H9 (cell line): Measurements from ENCODE around the gene CFAP65. TPM values are rescaled to one million over a fixed set of nuclear protein-coding genes. Genes with fewer than 3 reads are reported as not detected.

Experiments
- DNase-seq: peaks from one replicate; pipeline ENCODE4 v3.0.0-alpha.2; 2017
- H2AFZ ChIP-seq: one replicate; pipeline ENCODE4 v1.6.1; 2013; ENCODE audit warnings: mild to moderate bottlenecking, low read length, control low read depth, moderate library complexity
- H2AK5ac ChIP-seq: 2 replicates; pipeline ENCODE4 v1.6.1; 2013; ENCODE audit warnings: low read length, control low read depth, mixed read lengths; ENCODE audit not compliant: insufficient read length
- H2BK120ac ChIP-seq: one replicate; pipeline ENCODE4 v1.6.1; 2013; ENCODE audit warnings: low read depth, mild to moderate bottlenecking, low read length, control low read depth, inconsistent platforms; ENCODE audit not compliant: poor library complexity, severe bottlenecking
- H2BK12ac ChIP-seq: 2 replicates; pipeline ENCODE4 v1.6.1; 2013; ENCODE audit warnings: low read length, control low read depth, mixed read lengths, low read depth; ENCODE audit not compliant: insufficient read length
- H2BK15ac ChIP-seq: 2 replicates; pipeline ENCODE4 v1.6.1; 2013; ENCODE audit warnings: low read depth, low read length, control low read depth
- H2BK20ac ChIP-seq: one replicate; pipeline ENCODE4 v1.6.1; 2013; ENCODE audit warnings: low read depth, mild to moderate bottlenecking, low read length, control low read depth, inconsistent platforms; ENCODE audit not compliant: poor library complexity, severe bottlenecking
- H2BK5ac ChIP-seq: 2 replicates; pipeline ENCODE4 v1.6.1; 2013; ENCODE audit warnings: low read length, control low read depth, mixed read lengths; ENCODE audit not compliant: insufficient read length
- H3K14ac ChIP-seq: 2 replicates; pipeline ENCODE4 v1.6.1; 2013; ENCODE audit warnings: low read length, control low read depth; ENCODE audit not compliant: insufficient read depth
- H3K18ac ChIP-seq: 2 replicates; pipeline ENCODE4 v1.6.1; 2013; ENCODE audit warnings: low read depth, mild to moderate bottlenecking, mixed read lengths, low read length, control low read depth; ENCODE audit not compliant: insufficient read length
- H3K23ac ChIP-seq: 2 replicates; pipeline ENCODE4 v1.6.1; 2013; ENCODE audit warnings: low read length, control low read depth, mixed read lengths, low read depth; ENCODE audit not compliant: insufficient read length
- H3K23me2 ChIP-seq: 2 replicates; pipeline ENCODE4 v1.6.1; 2013; ENCODE audit warnings: low read depth, mild to moderate bottlenecking, mixed read lengths, low read length, control low read depth; ENCODE audit not compliant: insufficient read length, poor library complexity, severe bottlenecking
- H3K27ac ChIP-seq: 2 replicates; pipeline ENCODE4 v1.5.1; 2013; ENCODE audit warnings: low read length, control low read depth, mixed read lengths, low read depth; ENCODE audit not compliant: insufficient read length
- H3K27me3 ChIP-seq: 2 replicates; pipeline ENCODE4 v1.6.1; 2013; ENCODE audit warnings: low read length, control low read depth, inconsistent platforms; ENCODE audit not compliant: insufficient read depth
- H3K4ac ChIP-seq: 2 replicates; pipeline ENCODE4 v1.6.1; 2013; ENCODE audit warnings: low read depth, mild to moderate bottlenecking, control low read depth, inconsistent platforms, low read length, moderate library complexity
- H3K4me1 ChIP-seq: 2 replicates; pipeline ENCODE4 v1.6.1; 2013; ENCODE audit warnings: low read length, control low read depth, inconsistent platforms; ENCODE audit not compliant: insufficient read depth
- H3K4me2 ChIP-seq: 2 replicates; pipeline ENCODE4 v1.6.1; 2013; ENCODE audit warnings: low read length, control low read depth, mixed read lengths; ENCODE audit not compliant: insufficient read length, insufficient read depth
- H3K56ac ChIP-seq: 2 replicates; pipeline ENCODE4 v1.6.1; 2013; ENCODE audit warnings: low read depth, mild to moderate bottlenecking, mixed read lengths, low read length, control low read depth; ENCODE audit not compliant: insufficient read length
- H3K79me1 ChIP-seq: 2 replicates; pipeline ENCODE4 v1.6.1; 2013; ENCODE audit warnings: low read depth, mild to moderate bottlenecking, moderate library complexity, low read length, control low read depth, inconsistent platforms; ENCODE audit not compliant: insufficient read depth, poor library complexity, severe bottlenecking
- H3K79me2 ChIP-seq: 2 replicates; pipeline ENCODE4 v1.6.1; 2013; ENCODE audit warnings: low read length, control low read depth, inconsistent platforms; ENCODE audit not compliant: insufficient read depth
- H3K9ac ChIP-seq: 2 replicates; pipeline ENCODE4 v1.6.1; 2013; ENCODE audit warnings: low read length, control low read depth, mixed read lengths; ENCODE audit not compliant: insufficient read length; ENCODE audit errors: extremely low read depth
- H3K9me3 ChIP-seq: one replicate; pipeline ENCODE4 v1.6.1; 2013; ENCODE audit warnings: low read depth, low read length, inconsistent platforms; ENCODE audit not compliant: control insufficient read depth
- H3T11ph ChIP-seq: one replicate; pipeline ENCODE4 v1.6.1; 2013; ENCODE audit warnings: mild to moderate bottlenecking, low read length, control low read depth, inconsistent platforms
- H4K20me1 ChIP-seq: one replicate; pipeline ENCODE4 v1.6.1; 2013; ENCODE audit not compliant: control insufficient read depth, insufficient read length, insufficient read depth
- H4K5ac ChIP-seq: 2 replicates; pipeline ENCODE4 v1.6.1; 2013; ENCODE audit warnings: low read depth, mild to moderate bottlenecking, mixed read lengths, low read length, control low read depth; ENCODE audit not compliant: insufficient read length
- H4K8ac ChIP-seq: replicated peaks from 2 replicates; pipeline ENCODE4 v1.6.1; 2013; ENCODE audit warnings: low read length, control low read depth, mixed read lengths, low read depth; ENCODE audit not compliant: insufficient read length
- H4K91ac ChIP-seq: 2 replicates; pipeline ENCODE4 v1.6.1; 2013; ENCODE audit warnings: low read depth, mild to moderate bottlenecking, moderate library complexity, mixed read lengths, low read length, control low read depth; ENCODE audit not compliant: insufficient read length
- H3K27ac Mint-ChIP-seq, 3 experiments: 2 replicates in 2 of 3; 3 replicates in 1 of 3; pipeline ENCODE4 v1.8.0; 2020 to 2021; ENCODE audit warnings: mixed read lengths in 3 of 3, mild to moderate bottlenecking in 1 of 3, moderate library complexity in 1 of 3
- H3K27me3 Mint-ChIP-seq: 2 replicates; pipeline ENCODE4 v1.8.0; 2021; ENCODE audit warnings: low read depth, mild to moderate bottlenecking, moderate library complexity, mixed read lengths
- H3K36me3 Mint-ChIP-seq, 3 experiments: 2 replicates in 2 of 3; 3 replicates in 1 of 3; pipeline ENCODE4 v1.8.0; 2020 to 2021; ENCODE audit warnings: low read depth in 3 of 3, mixed read lengths in 3 of 3; ENCODE audit not compliant: insufficient read depth in 1 of 3
- H3K4me1 Mint-ChIP-seq, 2 experiments: 2 replicates each; pipeline ENCODE4 v1.8.0; 2020; ENCODE audit warnings: mixed read lengths in 2 of 2
- H3K4me3 Mint-ChIP-seq, 2 experiments: 2 replicates in 1 of 2; 3 replicates in 1 of 2; pipeline ENCODE4 v1.8.0; 2020 to 2021; ENCODE audit warnings: mild to moderate bottlenecking in 2 of 2, mixed read lengths in 2 of 2, moderate library complexity in 1 of 2
- H3K9me3 Mint-ChIP-seq, 2 experiments: 2 replicates in 1 of 2; 3 replicates in 1 of 2; pipeline ENCODE4 v1.8.0; 2020; ENCODE audit warnings: mild to moderate bottlenecking in 2 of 2, mixed read lengths in 2 of 2, moderate library complexity in 1 of 2
- CTCF ChIP-seq: fragments of 200-600 bp; sonication (generic); conservative IDR thresholded peaks from 3 replicates; pipeline ENCODE4 v1.8.0; 2021; ENCODE audit warnings: antibody characterized with exemption, mild to moderate bottlenecking
- WGBS: extraction: QIAGEN DNeasy Blood & Tissue Kit; methylation state at CpG from one replicate; pipeline ENCODE4 v1.1.7; 2013; ENCODE audit warnings: missing lambda C conversion rate, low lambda C conversion rate, mixed read lengths; ENCODE audit not compliant: insufficient read length; ENCODE audit errors: extremely low coverage; 5-methylcytosine and 5-hydroxymethylcytosine counted together
- total RNA-seq: library from RNA; stranded (reverse); gene quantifications from 2 replicates; pipeline ENCODE4 v1.2.1, GENCODE V29; 2021

The CFAP65 gene
- total RNA-seq, 1 experiment from 2014 or later = 0.20 TPM

GRCh38 chr2:219017201-219017931, 23.9 kb downstream of the CFAP65 start:
- H3K27ac ChIP-seq = no peak overlapping the region
- H3K27ac Mint-ChIP-seq = no peak overlapping the region
- H3K36me3 Mint-ChIP-seq = no peaks in the 10 kb centered on the region
- no peak overlapping the region for H3K9ac ChIP-seq
- H3K9me3 Mint-ChIP-seq = no peaks in the 10 kb centered on the region; a peak in 1 of 5 replicates
- H4K20me1 ChIP-seq = no peaks in the 10 kb centered on the region
- no peak overlapping the region for H3K4me3 Mint-ChIP-seq
- no peak overlapping the region for H2BK12ac ChIP-seq
- no peak overlapping the region for H3T11ph ChIP-seq
- no peaks in the 10 kb centered on the region for H3K4me1 Mint-ChIP-seq
- H2AK5ac ChIP-seq = no peak overlapping the region
- no peak overlapping the region for H3K23ac ChIP-seq
- H2BK20ac ChIP-seq = no peak overlapping the region
- H2BK5ac ChIP-seq = no peak overlapping the region
- DNase-seq = no peak
- H3K23me2 ChIP-seq = no peaks in the 10 kb centered on the region
- no peak for TF ChIP-seq CTCF
- H2BK120ac ChIP-seq = no peak overlapping the region
- H3K79me2 ChIP-seq = no peaks in the 10 kb centered on the region
- H2BK15ac ChIP-seq = no peak overlapping the region
- no peak overlapping the region for H4K8ac ChIP-seq
- H3K27me3 Mint-ChIP-seq = peaks cover 44% of the 10 kb centered on the region
- no peaks in the 10 kb centered on the region for H3K4me1 ChIP-seq
- H2AFZ ChIP-seq = no peak overlapping the region
- no peaks in the 10 kb centered on the region for H3K9me3 ChIP-seq
- H4K91ac ChIP-seq = no peak overlapping the region
- H3K56ac ChIP-seq = no peak overlapping the region
- no peaks in the 10 kb centered on the region for H3K79me1 ChIP-seq
- H3K27me3 ChIP-seq = no peaks in the 10 kb centered on the region; the same call in 1 of the 2 replicates
- no peak overlapping the region for H3K4ac ChIP-seq
- no peak overlapping the region for H3K4me2 ChIP-seq
- H3K18ac ChIP-seq = no peak overlapping the region
- no peak overlapping the region for H4K5ac ChIP-seq
- no peak overlapping the region for H3K14ac ChIP-seq
- no CpG with 5 or more reads among the region's 14 CpGs for WGBS
